Choroid plexus epithelial cell (primary cell): ENCODE data around the gene TAPT1.

ENCODE experiments used
- DNase-seq: peaks from one replicate; pipeline ENCODE4 v3.0.0-alpha.2; 2010; ENCODE audit warnings: low read depth
- H3K4me3 ChIP-seq: 2 replicates; pipeline ENCODE4 v1.5.1; 2011; ENCODE audit warnings: low read depth, mild to moderate bottlenecking, control low read depth, low read length, moderate library complexity
- TF ChIP-seq, protein P1 (sequence below): conservative IDR thresholded peaks from 2 replicates; pipeline ENCODE4 v1.5.1; 2011; ENCODE audit warnings: low read depth, mild to moderate bottlenecking, control low read depth, inconsistent platforms, low read length, moderate library complexity

The TAPT1 gene

DNA sequence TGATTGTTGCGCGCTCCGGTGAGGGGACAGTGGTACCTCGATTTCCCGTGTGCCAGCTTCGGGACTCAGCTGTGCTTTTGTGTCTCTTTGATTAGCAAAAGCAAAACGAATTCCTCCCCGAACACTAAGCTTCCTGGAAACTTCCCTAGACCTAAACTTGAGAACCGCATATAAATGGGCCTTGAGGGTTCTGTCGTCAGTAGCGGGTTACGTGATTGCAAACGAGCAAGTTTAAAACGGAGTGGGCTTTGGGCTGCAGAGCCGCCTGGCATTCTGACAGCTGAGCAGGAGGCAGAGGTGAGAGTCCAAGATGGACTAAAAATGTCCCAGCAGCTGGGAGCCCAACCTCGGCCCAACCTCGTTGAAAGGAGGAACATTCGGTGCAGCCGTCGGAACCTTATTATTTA, 1.2 kb upstream of the TAPT1 start:
- TF ChIP-seq, protein P1, sequence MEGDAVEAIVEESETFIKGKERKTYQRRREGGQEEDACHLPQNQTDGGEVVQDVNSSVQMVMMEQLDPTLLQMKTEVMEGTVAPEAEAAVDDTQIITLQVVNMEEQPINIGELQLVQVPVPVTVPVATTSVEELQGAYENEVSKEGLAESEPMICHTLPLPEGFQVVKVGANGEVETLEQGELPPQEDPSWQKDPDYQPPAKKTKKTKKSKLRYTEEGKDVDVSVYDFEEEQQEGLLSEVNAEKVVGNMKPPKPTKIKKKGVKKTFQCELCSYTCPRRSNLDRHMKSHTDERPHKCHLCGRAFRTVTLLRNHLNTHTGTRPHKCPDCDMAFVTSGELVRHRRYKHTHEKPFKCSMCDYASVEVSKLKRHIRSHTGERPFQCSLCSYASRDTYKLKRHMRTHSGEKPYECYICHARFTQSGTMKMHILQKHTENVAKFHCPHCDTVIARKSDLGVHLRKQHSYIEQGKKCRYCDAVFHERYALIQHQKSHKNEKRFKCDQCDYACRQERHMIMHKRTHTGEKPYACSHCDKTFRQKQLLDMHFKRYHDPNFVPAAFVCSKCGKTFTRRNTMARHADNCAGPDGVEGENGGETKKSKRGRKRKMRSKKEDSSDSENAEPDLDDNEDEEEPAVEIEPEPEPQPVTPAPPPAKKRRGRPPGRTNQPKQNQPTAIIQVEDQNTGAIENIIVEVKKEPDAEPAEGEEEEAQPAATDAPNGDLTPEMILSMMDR: no peak
- peak overlapping the region; percentile 78 for H3K4me3 ChIP-seq
- DNase-seq: peak; percentile 45

DNA sequence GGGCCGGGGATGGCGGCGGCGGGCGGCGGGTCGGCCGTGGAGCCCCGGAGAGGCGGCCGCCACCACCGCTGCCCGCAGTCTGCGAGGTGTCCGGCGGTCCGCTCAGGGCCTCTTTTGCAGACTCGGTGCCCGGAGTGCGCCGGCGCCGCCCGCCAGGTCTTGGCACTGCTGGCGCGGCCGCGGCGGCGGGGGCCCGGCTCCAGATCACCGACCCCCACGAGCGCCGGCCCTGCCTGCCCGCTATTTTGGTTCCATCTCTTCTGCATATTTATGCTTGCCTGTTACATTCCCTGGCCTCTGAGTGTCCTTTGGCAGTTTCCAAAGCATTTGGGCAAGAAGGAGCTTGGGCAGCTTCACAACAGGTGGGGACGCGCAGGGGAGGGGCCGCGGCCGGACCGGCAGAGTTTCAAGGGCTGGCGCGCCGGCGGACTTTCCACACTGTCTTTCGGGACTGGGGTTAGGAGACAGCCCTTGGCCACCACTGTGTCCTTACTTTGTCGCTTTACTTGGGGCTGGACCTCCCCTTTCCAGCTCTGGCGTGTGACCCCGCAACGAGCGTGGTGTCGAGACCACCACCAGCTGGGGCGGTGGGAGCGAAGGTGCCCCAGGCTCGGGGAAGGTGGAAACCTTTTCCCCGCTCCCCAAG, 668 bp upstream of the TAPT1 start:
- peak; percentile 33 for DNase-seq
- TF ChIP-seq, protein P1: no peak
- H3K4me3 ChIP-seq: peak overlapping the region; percentile 78

DNA sequence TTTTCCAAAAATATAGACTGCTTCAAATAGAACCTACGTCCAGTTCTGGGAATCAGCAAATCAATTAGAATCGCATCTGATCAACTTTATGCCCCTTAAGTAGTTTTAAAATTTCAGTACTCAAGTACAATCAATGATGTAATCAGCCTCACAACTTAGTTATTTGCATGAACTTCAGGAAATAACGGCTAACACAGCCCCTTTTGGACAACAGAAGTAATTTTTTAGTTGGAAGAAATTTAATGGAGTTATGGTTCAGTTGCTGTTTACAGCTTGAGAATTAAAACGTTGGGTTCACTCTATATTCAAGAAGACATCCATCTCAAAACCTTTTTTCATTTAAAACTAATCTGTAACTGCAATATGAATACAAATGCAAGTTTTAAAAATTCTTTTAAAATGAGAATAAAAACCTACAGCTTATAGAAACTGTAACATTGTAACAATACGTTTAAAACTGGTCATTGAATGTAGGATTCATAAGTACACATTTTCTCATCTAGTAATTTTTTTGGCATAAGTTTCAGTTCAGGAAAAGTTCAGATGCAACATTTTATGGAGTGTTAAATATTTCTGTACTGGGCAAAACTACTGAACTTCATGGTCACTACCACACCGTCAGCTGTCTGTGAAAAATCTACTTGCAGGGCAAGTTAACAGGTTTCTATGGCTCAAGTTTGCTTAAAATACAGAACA, 956 bp downstream of the TAPT1 start:
- TF ChIP-seq, protein P1: no peak
- DNase-seq: peak; percentile 58
- peak overlapping the region; percentile 78 for H3K4me3 ChIP-seq

DNA sequence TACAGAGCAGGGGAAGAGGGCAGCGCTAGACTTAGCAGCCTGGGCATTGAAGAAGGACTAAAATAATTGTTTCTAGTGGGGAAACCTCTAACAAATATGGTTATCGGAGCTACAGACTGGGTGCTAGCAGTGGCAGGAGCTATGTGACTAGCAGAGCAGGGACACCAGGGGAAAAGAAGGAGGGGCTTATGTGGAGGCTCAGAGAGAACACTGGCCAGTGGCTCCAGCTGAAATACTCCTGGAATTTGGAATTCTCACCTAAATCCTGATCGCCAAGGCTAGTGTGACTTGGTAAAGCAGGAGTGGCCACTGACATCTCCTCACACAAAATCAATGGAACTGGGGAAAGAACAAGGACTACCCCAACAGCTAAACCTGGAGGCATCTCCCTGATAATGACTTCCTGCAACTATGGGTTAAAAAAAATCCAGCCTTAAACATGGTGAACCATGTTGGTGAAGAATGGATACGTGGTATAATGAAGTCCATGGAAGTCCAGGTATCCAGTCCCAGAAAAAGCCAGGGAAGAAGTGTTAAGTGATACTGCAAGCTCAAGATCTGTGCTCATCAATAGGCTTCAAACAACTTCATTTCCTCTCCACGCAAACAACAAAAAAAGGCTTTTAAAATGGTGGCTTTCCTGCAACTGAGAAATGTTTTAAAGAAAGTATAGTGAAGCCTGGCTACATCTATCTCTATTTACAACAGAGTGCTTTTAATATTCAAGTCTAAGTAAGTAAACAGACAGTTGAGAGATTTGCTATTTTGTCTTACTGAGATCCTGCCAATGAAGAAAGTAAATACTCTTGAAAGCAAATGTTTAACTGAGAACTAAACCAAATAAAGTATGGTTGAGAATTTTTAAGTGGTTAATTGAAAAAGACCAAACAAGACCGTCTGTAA, 1.8 kb downstream of the TAPT1 start:
- no peak for DNase-seq
- no peak overlapping the region for H3K4me3 ChIP-seq
- TF ChIP-seq, protein P1: no peak

DNA sequence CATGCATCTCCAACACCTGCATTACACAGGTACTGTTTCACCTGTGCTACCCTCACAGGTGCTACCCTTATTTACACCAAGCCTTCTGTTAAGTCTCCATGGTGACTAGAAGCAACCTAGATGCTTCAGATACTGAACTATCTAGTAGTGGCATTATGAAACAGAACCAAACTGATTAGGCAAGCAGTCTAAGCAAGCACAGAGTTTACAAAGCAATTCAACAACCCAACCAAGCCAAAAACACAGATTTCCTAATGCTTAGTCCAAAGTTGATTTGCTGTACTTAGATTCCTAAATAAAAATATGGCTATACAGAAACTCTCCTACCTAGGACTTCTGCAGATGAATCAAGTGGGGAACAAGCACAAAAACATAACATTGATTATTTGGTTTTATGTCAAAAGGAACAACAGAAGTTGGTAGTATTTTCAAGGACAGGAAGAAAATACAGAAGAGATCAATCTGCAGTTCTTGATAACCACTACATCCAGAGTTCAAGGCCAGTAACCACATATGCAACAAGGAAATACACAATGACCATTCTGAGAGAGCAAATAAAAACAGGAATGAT, 3.2 kb downstream of the TAPT1 start:
- DNase-seq: peak; percentile 6
- no peak overlapping the region for H3K4me3 ChIP-seq
- TF ChIP-seq, protein P1: no peak

DNA sequence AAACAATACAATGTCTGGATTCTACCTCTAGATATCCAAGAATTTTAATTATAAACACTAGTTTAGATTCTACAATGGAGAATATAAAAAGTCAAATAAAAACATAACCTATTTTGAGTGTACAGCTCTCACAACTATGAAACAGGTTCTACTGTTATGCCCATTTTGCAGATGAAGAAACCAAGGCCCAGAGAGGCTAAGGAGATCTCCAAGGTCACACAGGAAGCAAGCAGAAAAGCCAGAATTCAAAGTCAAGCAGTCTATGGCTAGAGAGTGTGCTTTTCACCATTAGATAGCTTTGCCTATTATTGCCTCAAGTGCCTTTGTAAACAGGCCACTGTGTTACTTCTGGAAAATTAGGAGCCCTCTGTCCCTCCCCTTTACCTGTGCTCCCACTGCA, 7.3 kb downstream of the TAPT1 start:
- H3K4me3 ChIP-seq: no peak overlapping the region
- TF ChIP-seq, protein P1: no peak
- no peak for DNase-seq
